Measurements from ENCODE around the gene CLEC4D.
"Not testable (repeated sequence)": the region's sequence is repeated elsewhere in the genome, so short reads cannot be mapped to it uniquely, and the experiment has no call there.

Gene CLEC4D

DNA sequence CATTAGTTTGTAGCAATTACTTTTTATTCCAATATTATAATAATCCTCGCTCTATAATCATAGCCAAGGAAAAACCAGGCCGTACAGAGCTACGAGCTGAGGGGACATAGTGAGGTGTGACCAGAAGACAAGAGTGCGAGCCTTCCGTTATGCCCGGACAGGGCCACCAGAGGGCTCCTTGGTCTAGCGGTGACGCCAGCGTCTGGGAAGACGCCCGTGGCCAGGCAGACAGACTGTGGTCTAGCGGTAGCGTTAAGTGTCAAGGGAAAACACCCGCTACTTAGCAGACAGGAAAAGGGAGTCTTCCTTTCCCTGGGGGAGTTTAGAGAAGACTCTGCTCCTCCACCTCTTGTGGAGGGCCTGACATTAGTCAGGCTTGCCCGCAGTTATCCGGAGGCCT, 24.5 kb downstream of the CLEC4D start:
- not testable (repeated sequence) for FAIRE-seq

GRCh38 chr12:8540831-8541230, 27.5 kb downstream of the CLEC4D start, which contains the start of gene CLEC4E:
Gene CLEC4E, minus strand, starts transcription at chr12:8540905. Its CDS starts 108 bp downstream, at chr12:8540797.
- not testable (repeated sequence) for FAIRE-seq

GRCh38 chr12:8541562-8541961, 28.3 kb downstream of the CLEC4D start:
- FAIRE-seq = no peak

- FAIRE-seq = peak; percentile 72
Observed at GRCh38 chr12:8544295-8544694, 31.0 kb downstream of the CLEC4D start.

DNA sequence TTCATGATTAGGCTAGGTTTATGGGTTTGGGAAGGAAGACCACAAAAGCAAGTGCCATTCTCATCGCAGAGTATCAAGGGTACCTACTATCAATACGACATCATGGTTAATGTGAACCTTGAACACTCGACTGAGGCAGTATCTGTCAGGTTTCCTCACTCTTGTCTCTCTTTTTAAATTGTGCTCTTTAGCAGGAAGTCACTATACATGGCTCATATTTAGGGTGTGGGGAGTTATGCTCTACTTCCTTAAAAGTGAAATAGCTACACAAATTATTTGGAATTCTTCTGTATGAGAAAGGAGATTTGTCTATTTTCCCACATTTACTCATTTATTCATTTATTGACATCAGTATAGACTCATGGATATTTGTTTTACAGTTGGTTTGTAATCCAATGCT, 33.3 kb downstream of the CLEC4D start:
- FAIRE-seq = no peak

GRCh38 chr12:8547645-8548044, 34.3 kb downstream of the CLEC4D start:
- FAIRE-seq = no peak

DNA sequence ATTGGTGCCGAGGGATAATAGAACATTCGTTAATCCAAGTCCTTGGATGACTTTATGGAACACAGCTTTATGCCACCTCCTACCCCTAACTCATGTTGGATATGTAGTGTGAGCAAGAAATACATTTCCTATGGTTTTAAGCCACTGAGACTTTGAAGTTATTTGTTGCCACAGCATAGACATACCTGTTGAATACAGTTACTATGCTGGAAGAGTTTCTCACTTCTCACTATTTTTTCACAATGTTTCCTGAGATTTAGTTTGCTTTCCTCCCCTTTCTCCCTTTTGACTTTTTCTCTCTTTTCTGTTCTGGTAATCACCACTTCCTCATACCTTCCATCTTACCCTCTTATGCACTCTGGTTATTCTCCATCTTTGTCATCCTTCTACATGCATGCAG, 34.9 kb downstream of the CLEC4D start:
- FAIRE-seq = no peak

DNA sequence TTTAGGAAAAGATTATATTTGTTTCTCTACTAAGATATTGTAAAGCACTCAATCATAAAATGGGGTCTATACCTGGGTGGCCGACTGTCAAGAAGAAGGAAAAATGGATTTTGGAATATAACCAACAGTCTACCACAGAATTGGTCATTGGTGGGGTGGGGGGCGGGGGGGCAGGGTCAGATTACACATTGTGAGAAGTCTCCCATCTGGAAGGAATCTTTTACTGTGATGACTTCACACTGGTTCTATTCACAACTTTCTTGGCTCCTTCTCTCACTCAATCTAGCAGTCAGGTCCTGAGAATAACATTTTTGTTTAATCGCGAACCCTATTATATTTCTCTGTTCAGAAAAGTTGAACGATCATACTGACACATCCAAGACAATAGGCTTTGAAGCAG, 36.1 kb downstream of the CLEC4D start:
- FAIRE-seq = no peak

DNA sequence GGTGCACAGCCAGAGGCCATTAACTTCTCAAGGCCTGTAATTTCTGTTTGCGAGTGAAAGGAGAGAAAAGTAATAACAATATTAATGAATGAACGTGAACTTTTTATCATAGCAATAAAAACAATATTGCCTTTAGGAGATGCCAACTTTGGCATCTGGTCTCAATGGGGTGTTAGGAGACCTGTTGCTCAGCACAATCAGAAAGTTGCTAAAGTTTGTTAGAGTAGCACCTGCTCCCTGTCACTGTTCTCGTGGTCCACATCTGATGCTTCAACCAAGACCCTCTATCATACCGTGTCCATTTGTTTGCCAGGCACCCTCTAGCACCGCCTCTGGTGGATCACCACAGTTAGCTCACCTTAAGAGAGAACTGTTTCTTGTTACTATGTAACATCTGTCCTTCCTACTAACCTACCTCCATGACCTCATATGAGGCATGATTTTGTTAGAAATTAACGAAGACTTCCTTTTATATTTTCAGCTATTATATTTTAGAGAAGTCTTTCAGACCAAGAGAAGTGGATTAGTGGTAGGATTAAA, 39.9 kb downstream of the CLEC4D start:
- no peak for FAIRE-seq

DNA sequence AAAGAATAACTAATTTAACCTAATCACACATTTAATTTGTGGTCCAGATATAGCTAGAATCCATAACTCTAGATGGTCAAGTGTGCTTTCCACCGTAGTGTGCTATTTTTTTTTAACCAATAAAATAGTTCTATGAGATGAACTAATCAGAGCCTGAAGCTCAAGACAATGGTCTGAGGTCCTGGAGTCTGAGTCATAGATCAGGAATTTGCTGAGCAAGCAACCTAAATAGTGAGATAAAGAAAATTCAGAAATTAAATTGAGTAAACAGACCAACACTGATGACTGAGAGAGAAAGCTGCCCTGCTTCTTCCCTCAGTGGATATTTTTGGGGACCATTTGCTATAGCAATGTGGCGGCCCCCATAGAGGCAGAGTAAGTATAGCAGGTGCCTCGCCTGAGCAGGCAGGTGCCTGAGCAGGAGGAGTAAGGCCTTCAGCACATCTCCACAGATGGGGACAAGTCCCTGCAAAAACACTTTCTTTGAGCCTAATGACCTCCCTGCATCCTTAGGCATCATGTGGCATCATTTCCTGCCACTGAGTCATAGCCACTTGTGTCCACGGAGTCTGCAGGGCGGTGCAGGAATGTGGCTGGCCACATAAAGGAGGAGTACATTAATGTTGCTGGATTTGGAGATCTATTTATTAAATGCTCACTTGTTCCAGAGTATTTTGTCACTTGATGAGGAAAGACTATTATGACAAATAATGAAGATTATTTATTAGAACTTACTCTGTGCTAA, 41.3 kb downstream of the CLEC4D start:
- no peak for FAIRE-seq

- FAIRE-seq = no peak
Observed at GRCh38 chr12:8556531-8557097, 43.3 kb downstream of the CLEC4D start.

DNA sequence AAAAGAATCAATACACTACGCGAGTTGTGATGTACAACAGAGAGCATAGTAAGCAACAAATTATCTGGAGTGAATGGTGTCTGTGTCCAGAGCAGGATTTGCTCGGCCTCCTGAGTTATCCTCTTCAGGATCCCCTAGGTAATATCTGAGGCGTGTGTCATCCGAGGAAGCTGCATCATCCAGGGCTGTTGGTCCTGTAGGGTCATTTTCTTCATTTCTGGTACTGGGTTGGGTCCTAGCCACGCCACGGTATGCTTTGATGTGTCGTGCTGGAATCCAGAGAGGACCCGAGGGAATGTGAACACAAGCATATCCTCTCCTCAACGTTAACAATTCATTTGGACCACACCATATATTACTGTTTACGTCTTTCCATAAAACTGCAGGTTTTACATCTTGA, 46.4 kb downstream of the CLEC4D start:
- no peak for FAIRE-seq

GRCh38 chr12:8561011-8561410, 47.7 kb downstream of the CLEC4D start:
- no peak for FAIRE-seq

DNA sequence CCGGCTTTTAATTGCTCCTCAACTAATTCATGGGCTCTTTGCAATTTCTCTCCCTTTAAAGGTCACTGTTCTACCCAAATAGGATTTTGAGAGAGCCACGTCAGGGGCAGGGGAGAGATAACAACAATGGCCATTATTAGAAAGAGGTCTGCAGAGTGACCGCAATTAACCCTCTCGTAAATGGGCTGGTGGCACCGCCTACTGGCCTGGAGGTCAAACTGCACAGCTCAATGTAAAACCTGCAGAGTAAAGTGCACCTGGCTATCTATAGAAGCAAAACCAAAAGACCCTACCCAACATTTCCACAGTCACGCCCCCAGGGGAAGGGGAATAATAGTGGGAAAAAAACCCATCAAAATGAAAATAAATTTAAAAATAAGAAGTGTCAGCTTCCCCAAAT, 49.0 kb downstream of the CLEC4D start:
- FAIRE-seq = no peak

GRCh38 chr12:8563356-8563755, 50.1 kb downstream of the CLEC4D start:
- no peak for FAIRE-seq

- no peak for FAIRE-seq
Observed at GRCh38 chr12:8564656-8565055, 51.4 kb downstream of the CLEC4D start.

DNA sequence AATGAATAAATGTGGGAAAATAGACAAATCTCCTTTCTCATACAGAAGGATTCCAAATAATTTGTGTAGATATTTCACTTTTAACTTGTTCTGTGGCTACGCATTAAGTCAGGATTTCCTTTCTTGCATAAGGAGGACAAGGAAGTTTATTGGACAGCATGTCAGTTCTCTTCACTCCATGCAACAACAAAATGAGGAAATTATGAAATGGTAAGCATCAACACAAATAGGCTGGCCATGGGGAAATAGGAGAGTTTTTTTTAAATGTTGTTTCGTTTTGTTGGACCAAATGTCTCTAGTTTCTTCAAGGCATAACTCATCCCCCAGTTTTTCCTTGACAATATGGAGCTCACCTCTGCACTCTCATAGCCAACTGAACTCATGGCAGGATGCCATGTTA, 52.7 kb downstream of the CLEC4D start:
- FAIRE-seq = not testable (repeated sequence)

GRCh38 chr12:8566525-8566924, 53.2 kb downstream of the CLEC4D start:
- no peak for FAIRE-seq

Data from G401.6 (cell line).